Measurements from ENCODE around the gene ISYNA1. TPM values are rescaled to one million over a fixed set of nuclear protein-coding genes. Genes with fewer than 3 reads are reported as not detected.
A peak's percentile ranks its signal among the peaks of the same experiment; 100 is the strongest.

ISYNA1 gene
- total and polyA plus RNA-seq, 2 of the 13 experiments (the other 11 are each of a cell fraction or from before 2014, with no cell fraction given), result 29.6 to 48.5 TPM

DNA sequence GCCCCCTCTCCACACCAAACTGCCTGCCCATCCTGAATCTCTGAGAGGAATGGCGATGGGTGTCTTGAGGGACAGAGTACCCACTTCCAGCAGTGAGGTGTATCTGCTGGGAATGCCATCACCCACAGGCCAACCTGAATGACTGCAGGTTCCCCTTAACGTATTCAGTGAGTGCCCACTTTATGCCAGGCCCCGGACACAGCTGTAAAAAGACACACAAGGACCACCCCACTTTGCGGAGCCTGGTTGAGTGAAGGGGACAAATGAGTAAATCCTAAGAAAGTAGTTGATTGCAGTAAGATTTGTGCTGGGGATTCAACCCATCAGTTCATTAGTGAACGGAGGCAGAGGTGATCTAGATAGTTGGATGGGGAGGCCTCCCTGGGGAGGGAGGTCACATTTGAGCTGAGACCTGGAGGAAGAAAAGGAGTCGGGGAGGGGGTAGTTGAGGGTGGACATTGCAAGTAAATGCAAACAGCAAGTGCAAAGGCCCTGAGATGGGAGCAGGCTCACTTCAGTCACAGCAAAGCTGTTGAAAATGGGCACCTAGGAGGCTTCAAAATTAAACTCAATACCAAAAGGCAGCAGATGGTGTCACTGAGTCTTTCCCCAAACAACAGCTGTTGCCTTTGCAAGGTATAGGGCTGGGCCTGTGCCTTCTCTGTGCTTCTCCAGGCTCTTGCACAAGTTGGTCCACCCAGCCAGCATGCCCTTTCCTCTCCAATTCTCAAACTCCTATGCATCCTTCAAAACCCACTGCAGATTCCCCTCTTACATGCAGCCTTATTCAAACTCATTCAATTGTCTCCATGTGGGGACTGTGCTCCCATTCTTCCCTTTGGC is 47.6 kb downstream of the ISYNA1 start (continued):
- TF ChIP-seq EP300 (IDR thresholded peaks at IDR 0.05; ENCODE audit: low read depth in 2 of 2, low read length in 2 of 2), result no peak
- TF ChIP-seq EP300 (CRISPR knock-in tag; IDR thresholded peaks at IDR 0.05; ENCODE audit: borderline replicate concordance), result no peak; the same call in 1 of the 2 replicates
- no peak; the same call in 1 of the 2 replicates for TF ChIP-seq ZNF652 (CRISPR knock-in tag; IDR thresholded peaks at IDR 0.05; ENCODE audit: borderline replicate concordance, low read depth)
- TF ChIP-seq GATAD2A (CRISPR knock-in tag; IDR thresholded peaks at IDR 0.05), result 0 out of 2 replicates have a peak, but pooled peaks have one; percentile 15
- TF ChIP-seq PPARG (CRISPR knock-in tag; conservative IDR thresholded peaks at IDR 0.05), result no peak
- no peak for TF ChIP-seq KDM6A (CRISPR knock-in tag; IDR thresholded peaks at IDR 0.05; ENCODE audit: low read depth)
- no peak for TF ChIP-seq FOXJ3 (CRISPR knock-in tag; IDR thresholded peaks at IDR 0.05; ENCODE audit: borderline replicate concordance)
- TF ChIP-seq ZFP82 (CRISPR knock-in tag; IDR thresholded peaks at IDR 0.05; ENCODE audit: borderline replicate concordance), result no peak
- no peak for TF ChIP-seq NFE2L1 (CRISPR knock-in tag; IDR thresholded peaks at IDR 0.05; ENCODE audit: borderline replicate concordance)
- no peak for TF ChIP-seq ZFP41 (CRISPR knock-in tag; IDR thresholded peaks at IDR 0.05; ENCODE audit: borderline replicate concordance)
- TF ChIP-seq, protein P1, sequence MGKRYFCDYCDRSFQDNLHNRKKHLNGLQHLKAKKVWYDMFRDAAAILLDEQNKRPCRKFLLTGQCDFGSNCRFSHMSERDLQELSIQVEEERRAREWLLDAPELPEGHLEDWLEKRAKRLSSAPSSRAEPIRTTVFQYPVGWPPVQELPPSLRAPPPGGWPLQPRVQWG (CRISPR knock-in tag; IDR thresholded peaks at IDR 0.05; ENCODE audit: borderline replicate concordance, low read depth), result no peak
- peak; percentile 17 for TF ChIP-seq PCBP2 (optimal IDR thresholded peaks at IDR 0.05; ENCODE audit: low read depth, low read length, poor library complexity, severe bottlenecking)
- TF ChIP-seq FOXM1 (CRISPR knock-in tag; IDR thresholded peaks at IDR 0.05), result no peak
- no peak for TF ChIP-seq KMT2B (CRISPR knock-in tag; IDR thresholded peaks at IDR 0.05)
- no peak for TF ChIP-seq ZNF720 (CRISPR knock-in tag; IDR thresholded peaks at IDR 0.05)
- TF ChIP-seq GTF2F1 (IDR thresholded peaks at IDR 0.05; ENCODE audit: low read length), result no peak
- TF ChIP-seq POLR2A (IDR thresholded peaks at IDR 0.05; ENCODE audit: insufficient read depth in 1 of 2, low read depth in 2 of 2, low read length in 2 of 2), result peak; percentile 41 to 65
- TF ChIP-seq ZSCAN31 (CRISPR knock-in tag; IDR thresholded peaks at IDR 0.05; ENCODE audit: low read depth), result no peak
- no peak for TF ChIP-seq ZIK1 (CRISPR knock-in tag; IDR thresholded peaks at IDR 0.05; ENCODE audit: borderline replicate concordance, low read depth)
- no peak for TF ChIP-seq ZNF354B (CRISPR knock-in tag; IDR thresholded peaks at IDR 0.05)
- TF ChIP-seq ZNF20 (CRISPR knock-in tag; IDR thresholded peaks at IDR 0.05), result no peak
- TF ChIP-seq ZNF234 (CRISPR knock-in tag; conservative IDR thresholded peaks at IDR 0.05), result no peak
- no peak for TF ChIP-seq HOXA7 (CRISPR knock-in tag; IDR thresholded peaks at IDR 0.05)
- TF ChIP-seq HIC2 (CRISPR knock-in tag; IDR thresholded peaks at IDR 0.05; ENCODE audit: low read depth), result peak; percentile 91
- TF ChIP-seq NONO (IDR thresholded peaks at IDR 0.05), result no peak
- 0 out of 2 replicates have a peak, but pooled peaks have one; percentile 25 for TF ChIP-seq NONO (CRISPR knock-in tag; conservative IDR thresholded peaks at IDR 0.05)
- no peak for TF ChIP-seq MAFF (IDR thresholded peaks at IDR 0.05; ENCODE audit: low read depth, low read length)
- no peak for TF ChIP-seq ISL2 (CRISPR knock-in tag; IDR thresholded peaks at IDR 0.05)
- TF ChIP-seq FOXP4 (CRISPR knock-in tag; IDR thresholded peaks at IDR 0.05), result no peak
- no peak for TF ChIP-seq ARNT (IDR thresholded peaks at IDR 0.05)
